ENCODE data around the gene FRZB. TPM values are rescaled to one million over a fixed set of nuclear protein-coding genes. Genes with fewer than 3 reads are reported as not detected.

FRZB gene
- total and polyA plus RNA-seq, 12 donors = 0.30 to 2.5 (median 1.6) TPM

- 92 to 100% (median 94%) methylated on average over 1 of the region's 1 CpG for whole genome bisulfite sequencing, 4 donors
- H3K36me3 ChIP-seq (replicated peaks in 1 of 2) = no peaks in the 10 kb centered on the region
- H3K4me1 ChIP-seq (replicated peaks in 1 of 2) = peaks cover 0 to 7% of the 10 kb centered on the region in 2 donors
- H3K27me3 ChIP-seq = no peaks in the 10 kb centered on the region
- H3K27ac ChIP-seq = no peak overlapping the region
- H3K4me3 ChIP-seq = no peak overlapping the region
- intact Hi-C loops (cut with DNase I) = no loop called here
- H3K9me3 ChIP-seq (replicated peaks in 1 of 3) = no peaks in the 10 kb centered on the region
- DNase-seq = no peak
- TF ChIP-seq CTCF (IDR thresholded peaks at IDR 0.05) = no peak
- no peak for TF ChIP-seq POLR2A (IDR thresholded peaks at IDR 0.05)
Measured at GRCh38 chr2:182913064-182913463, 46.6 kb upstream of the FRZB start.

GRCh38 chr2:182912518-182912915 is 46.1 kb upstream of the FRZB start:
- WGBS, 4 donors = 61 to 71% (median 63%) methylated on average over 3 of the region's 3 CpGs
- DNase-seq = no peak
- no peaks in the 10 kb centered on the region for H3K27me3 ChIP-seq
- intact Hi-C loops (cut with DNase I) = no loop called here
- no peak overlapping the region for H3K27ac ChIP-seq
- no peak overlapping the region for H3K4me3 ChIP-seq
- H3K9me3 ChIP-seq (replicated peaks in 1 of 3) = no peaks in the 10 kb centered on the region
- peaks cover 0 to 7% of the 10 kb centered on the region in 2 donors for H3K4me1 ChIP-seq (replicated peaks in 1 of 2)
- TF ChIP-seq POLR2A (IDR thresholded peaks at IDR 0.05) = no peak
- TF ChIP-seq CTCF (IDR thresholded peaks at IDR 0.05) = no peak
- H3K36me3 ChIP-seq (replicated peaks in 1 of 2) = no peaks in the 10 kb centered on the region

GRCh38 chr2:182911813-182912517 is 45.5 kb upstream of the FRZB start:
- no peak overlapping the region for H3K4me3 ChIP-seq
- no peak overlapping the region for H3K27ac ChIP-seq
- DNase-seq = no peak
- 83 to 87% (median 86%) methylated on average over 2 of the region's 2 CpGs for WGBS, 4 donors
- no peaks in the 10 kb centered on the region for H3K27me3 ChIP-seq
- H3K4me1 ChIP-seq (replicated peaks in 1 of 2) = peaks cover 0 to 7% of the 10 kb centered on the region in 2 donors
- TF ChIP-seq POLR2A (IDR thresholded peaks at IDR 0.05) = no peak
- TF ChIP-seq CTCF (IDR thresholded peaks at IDR 0.05) = no peak
- H3K36me3 ChIP-seq (replicated peaks in 1 of 2) = no peaks in the 10 kb centered on the region
- intact Hi-C loops (cut with DNase I) = no loop called here
- H3K9me3 ChIP-seq (replicated peaks in 1 of 3) = no peaks in the 10 kb centered on the region

- Histone ChIP-seq H3K4me1 (replicated peaks in 1 of 2) (peaks cover 0 to 7% of the 10 kb centered on the region in 2 donors), H3K4me3 (no peak overlapping the region), H3K27me3 (no peaks in the 10 kb centered on the region), H3K9me3 (replicated peaks in 1 of 3) (no peaks in the 10 kb centered on the region), H3K36me3 (replicated peaks in 1 of 2) (no peaks in the 10 kb centered on the region), H3K27ac (no peak overlapping the region)
- 93 to 100% (median 100%) methylated on average over 1 of the region's 1 CpG for WGBS, 4 donors
- no peak for TF ChIP-seq CTCF (IDR thresholded peaks at IDR 0.05)
- TF ChIP-seq POLR2A (IDR thresholded peaks at IDR 0.05) = no peak
- DNase-seq = no peak
- intact Hi-C loops (cut with DNase I) = no loop called here
Measured at GRCh38 chr2:182910965-182911364, 44.5 kb upstream of the FRZB start.

All from adrenal gland (tissue), 12 donors.